DOHH2 (cell line): ENCODE measurements around the gene EPB41.

Experiments used
- H3F3A ChIP-seq: fragments of 200-600 bp; sonication (generic), shearing (Covaris generic); 2 replicates; pipeline ENCODE4 v1.6.0; 2016; ENCODE audit warnings: antibody characterized with exemption, mild to moderate bottlenecking; ENCODE audit not compliant: control insufficient read depth, insufficient read depth
- H3K27ac ChIP-seq: fragments of 200-600 bp; sonication (generic); 2 replicates; pipeline ENCODE4 v1.5.1; 2014; ENCODE audit warnings: low read depth, mild to moderate bottlenecking, low read length, moderate library complexity
- H3K27me3 ChIP-seq: fragments of 200-600 bp; sonication (generic); 2 replicates; pipeline ENCODE4 v1.6.1; 2014; ENCODE audit warnings: mild to moderate bottlenecking, low read length, mixed read lengths; ENCODE audit not compliant: control insufficient read depth
- H3K36me3 ChIP-seq: fragments of 200-600 bp; sonication (generic); 2 replicates; pipeline ENCODE4 v1.6.1; 2014; ENCODE audit warnings: mild to moderate bottlenecking, low read length, moderate library complexity, mixed read lengths; ENCODE audit not compliant: control insufficient read depth
- H3K4me1 ChIP-seq: fragments of 200-600 bp; sonication (generic); 2 replicates; pipeline ENCODE4 v1.6.1; 2014; ENCODE audit warnings: mild to moderate bottlenecking, low read length, mixed read lengths; ENCODE audit not compliant: control insufficient read depth
- H3K4me2 ChIP-seq: fragments of 200-600 bp; sonication (generic); 2 replicates; pipeline ENCODE4 v1.6.0; 2014; ENCODE audit warnings: mild to moderate bottlenecking, low read length, moderate library complexity
- H3K4me3 ChIP-seq: fragments of 200-600 bp; sonication (generic); 2 replicates; pipeline ENCODE4 v1.5.1; 2014; ENCODE audit warnings: mild to moderate bottlenecking, low read length, mixed read lengths
- H3K79me2 ChIP-seq: fragments of 200-600 bp; sonication (generic); 2 replicates; pipeline ENCODE4 v1.6.1; 2014; ENCODE audit warnings: mild to moderate bottlenecking, low read length, mixed read lengths; ENCODE audit not compliant: control insufficient read depth
- H3K9me2 ChIP-seq: fragments of 200-600 bp; sonication (generic); replicated peaks from 2 replicates; pipeline ENCODE4 v1.6.1; 2014; ENCODE audit warnings: mild to moderate bottlenecking, low read length, mixed read lengths; ENCODE audit not compliant: control insufficient read depth
- H3K9me3 ChIP-seq: fragments of 200-600 bp; sonication (generic); 2 replicates; pipeline ENCODE4 v1.6.1; 2014; ENCODE audit warnings: antibody characterized with exemption, low read length, mixed read lengths; ENCODE audit not compliant: control insufficient read depth, insufficient read depth
- H4K20me1 ChIP-seq: fragments of 200-600 bp; sonication (generic); 2 replicates; pipeline ENCODE4 v1.6.0; 2014; ENCODE audit warnings: low read depth, mild to moderate bottlenecking, antibody characterized with exemption, low read length, moderate library complexity; ENCODE audit not compliant: control insufficient read depth, insufficient read depth
- CTCF ChIP-seq: fragments of 200-600 bp; sonication (generic); IDR thresholded peaks from one replicate; pipeline ENCODE4 v1.5.1; 2014; ENCODE audit warnings: antibody characterized with exemption, mild to moderate bottlenecking, low read depth, low read length; ENCODE audit not compliant: poor library complexity, severe bottlenecking
- EZH2phosphoT487 ChIP-seq: fragments of 200-600 bp; sonication (generic); IDR thresholded peaks from 2 replicates; pipeline ENCODE4 v1.6.1; 2017; ENCODE audit warnings: borderline replicate concordance, mild to moderate bottlenecking, antibody characterized with exemption, low read length, moderate library complexity, mixed read lengths

EPB41 gene

GRCh38 chr1:28877132-28877781 lies 37.1 kb upstream of the EPB41 start:
- TF ChIP-seq EZH2phosphoT487 = no peak
- TF ChIP-seq CTCF = peak; percentile 93
- no peaks in the 10 kb centered on the region for H3K79me2 ChIP-seq
- H3K9me2 ChIP-seq = no peaks in the 10 kb centered on the region
- H4K20me1 ChIP-seq = no peaks in the 10 kb centered on the region
- H3K4me1 ChIP-seq = peaks cover 6% of the 10 kb centered on the region
- H3K9me3 ChIP-seq = no peaks in the 10 kb centered on the region
- no peaks in the 10 kb centered on the region for H3K36me3 ChIP-seq
- no peaks in the 10 kb centered on the region for H3F3A ChIP-seq
- H3K27ac ChIP-seq = no peak overlapping the region
- no peak overlapping the region for H3K4me3 ChIP-seq
- H3K27me3 ChIP-seq = no peaks in the 10 kb centered on the region
- no peak overlapping the region for H3K4me2 ChIP-seq

- Histone ChIP-seq H3K4me3 (no peak overlapping the region), H4K20me1 (no peaks in the 10 kb centered on the region), H3F3A (no peaks in the 10 kb centered on the region), H3K36me3 (no peaks in the 10 kb centered on the region), H3K4me2 (no peak overlapping the region), H3K9me3 (no peaks in the 10 kb centered on the region), H3K9me2 (no peaks in the 10 kb centered on the region), H3K27ac (no peak overlapping the region), H3K27me3 (no peaks in the 10 kb centered on the region), H3K79me2 (no peaks in the 10 kb centered on the region), H3K4me1 (peaks cover 15% of the 10 kb centered on the region)
- TF ChIP-seq EZH2phosphoT487 = no peak
- no peak for TF ChIP-seq CTCF
These were observed 35.6 kb upstream of the EPB41 start for GRCh38 chr1:28878796-28879195.

- peak overlapping the region; percentile 4; the same call in 1 of the 2 replicates for H3K4me2 ChIP-seq
These were observed 32.2 kb upstream of the EPB41 start for GRCh38 chr1:28882009-28882628.

More at GRCh38 chr1:28882009-28882628, 32.2 kb upstream of the EPB41 start:
- Histone ChIP-seq H3F3A (peaks cover 13% of the 10 kb centered on the region), H3K4me3 (no peak overlapping the region), H3K79me2 (peaks cover under 1% of the 10 kb centered on the region; the same call in 1 of the 2 replicates), H3K27ac (no peak overlapping the region), H3K36me3 (no peaks in the 10 kb centered on the region), H4K20me1 (no peaks in the 10 kb centered on the region), H3K27me3 (no peaks in the 10 kb centered on the region), H3K4me1 (peaks cover 45% of the 10 kb centered on the region), H3K9me3 (no peaks in the 10 kb centered on the region), H3K9me2 (no peaks in the 10 kb centered on the region)
- TF ChIP-seq CTCF = peak; percentile 91
- TF ChIP-seq EZH2phosphoT487 = no peak
